ENCODE results near the gene ITGA5.

GRCh38 chr12:54421175-54421878 lies 2.3 kb upstream of the ITGA5 start:
- TF ChIP-seq CTCF (IDR thresholded peaks at IDR 0.05) (no peak), POLR2A (IDR thresholded peaks at IDR 0.05) (no peak)

Measured in transverse colon (tissue), 3 donors.